ENCODE data around the gene LNX2. TPM values are rescaled to one million over a fixed set of nuclear protein-coding genes. Genes with fewer than 3 reads are reported as not detected.
A peak's percentile ranks its signal among the peaks of the same experiment; 100 is the strongest.

LNX2 gene
- total RNA-seq, 2 donors from 2014 or later = 11.2 to 23.1 TPM

GRCh38 chr13:27639186-27639585, 18.9 kb upstream of the LNX2 start:
- no peak for TF ChIP-seq CTCF (IDR thresholded peaks at IDR 0.05)
- no peak for TF ChIP-seq POLR2A (IDR thresholded peaks at IDR 0.05)
- no peak overlapping the region for H3K27ac ChIP-seq
- H3K9me3 ChIP-seq = no peaks in the 10 kb centered on the region
- H3K4me3 ChIP-seq = no peak overlapping the region
- H3K4me1 ChIP-seq = peaks cover 34% of the 10 kb centered on the region
- DNase-seq (no peak), ATAC-seq (no peak)
- H3K27me3 ChIP-seq = no peaks in the 10 kb centered on the region
- no peaks in the 10 kb centered on the region for H3K36me3 ChIP-seq (replicated peaks in 1 of 2; ENCODE audit: insufficient read depth in 1 of 2, low read depth in 2 of 2)
- intact Hi-C loops (cut with DNase I) = no loop called here

GRCh38 chr13:27638521-27638920, 18.2 kb upstream of the LNX2 start:
- TF ChIP-seq POLR2A (IDR thresholded peaks at IDR 0.05) (no peak), CTCF (IDR thresholded peaks at IDR 0.05) (no peak)
- Histone ChIP-seq H3K27ac (peak overlapping the region in 1 of 4 donors; percentile 2), H3K27me3 (no peaks in the 10 kb centered on the region), H3K9me3 (no peaks in the 10 kb centered on the region), H3K4me1 (peaks cover 32% of the 10 kb centered on the region), H3K4me3 (no peak overlapping the region), H3K36me3 (replicated peaks in 1 of 2; ENCODE audit: insufficient read depth in 1 of 2, low read depth in 2 of 2) (no peaks in the 10 kb centered on the region)
- intact Hi-C loops (cut with DNase I) = no loop called here
- ATAC-seq (no peak), DNase-seq (no peak)
- 21 to 25% methylated on average over 2 of the region's 2 CpGs for WGBS, 2 donors

- ATAC-seq = no peak
- Histone ChIP-seq H3K27ac (peak overlapping the region in 1 of 4 donors; percentile 2), H3K4me3 (no peak overlapping the region), H3K27me3 (no peaks in the 10 kb centered on the region), H3K4me1 (peaks cover 30% of the 10 kb centered on the region), H3K36me3 (replicated peaks in 1 of 2; ENCODE audit: insufficient read depth in 1 of 2, low read depth in 2 of 2) (no peaks in the 10 kb centered on the region), H3K9me3 (no peaks in the 10 kb centered on the region)
- TF ChIP-seq POLR2A (IDR thresholded peaks at IDR 0.05) (no peak), CTCF (IDR thresholded peaks at IDR 0.05) (no peak)
- 79 to 100% methylated on average over 1 of the region's 1 CpG for WGBS, 2 donors
- intact Hi-C loops (cut with DNase I) = no loop called here
- DNase-seq = no peak
Observed at GRCh38 chr13:27638001-27638400, 17.7 kb upstream of the LNX2 start.

DNA sequence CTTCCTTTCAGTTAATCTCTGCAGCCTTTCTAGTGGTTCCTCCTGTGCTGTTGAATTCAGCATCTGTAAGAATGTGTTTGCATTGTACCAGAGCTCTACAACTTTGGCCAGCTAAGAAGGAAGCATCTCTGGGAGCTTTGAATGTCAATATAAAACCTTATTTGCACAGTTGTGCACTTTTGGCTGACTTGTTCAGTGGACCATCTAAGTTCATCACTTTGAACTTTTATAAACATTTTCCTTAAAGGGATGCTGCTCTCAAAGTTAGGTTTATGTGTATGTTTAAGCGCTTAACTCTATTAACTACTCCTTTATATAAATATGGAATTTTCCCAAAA, 16.9 kb upstream of the LNX2 start:
- 98 to 100% methylated on average over 1 of the region's 1 CpG for WGBS, 2 donors
- DNase-seq = no peak
- no peak for TF ChIP-seq POLR2A (IDR thresholded peaks at IDR 0.05)
- TF ChIP-seq CTCF (IDR thresholded peaks at IDR 0.05) = no peak
- intact Hi-C loops (cut with DNase I) = no loop called here
- Histone ChIP-seq H3K27me3 (no peaks in the 10 kb centered on the region), H3K4me3 (no peak overlapping the region), H3K27ac (no peak overlapping the region), H3K4me1 (peaks cover 30% of the 10 kb centered on the region), H3K9me3 (no peaks in the 10 kb centered on the region), H3K36me3 (replicated peaks in 1 of 2; ENCODE audit: insufficient read depth in 1 of 2, low read depth in 2 of 2) (no peaks in the 10 kb centered on the region)
- no peak for ATAC-seq

- no peaks in the 10 kb centered on the region for H3K27me3 ChIP-seq
- H3K36me3 ChIP-seq (replicated peaks in 1 of 2; ENCODE audit: insufficient read depth in 1 of 2, low read depth in 2 of 2) = no peaks in the 10 kb centered on the region
- H3K27ac ChIP-seq = no peak overlapping the region
- no peak for DNase-seq
- H3K4me1 ChIP-seq = peaks cover 30% of the 10 kb centered on the region
- TF ChIP-seq CTCF (IDR thresholded peaks at IDR 0.05) (no peak), POLR2A (IDR thresholded peaks at IDR 0.05) (no peak)
- ATAC-seq = no peak
- intact Hi-C loops (cut with DNase I) = no loop called here
- no peak overlapping the region for H3K4me3 ChIP-seq
- 58 to 60% methylated on average over 6 of the region's 6 CpGs for WGBS, 2 donors
- H3K9me3 ChIP-seq = no peaks in the 10 kb centered on the region
Observed at GRCh38 chr13:27636589-27637288, 16.4 kb upstream of the LNX2 start.
